HG02938 (cell line): Measurements from ENCODE around the gene SRCIN1.
"Not testable (repeated sequence)": the region's sequence is repeated elsewhere in the genome, so short reads cannot be mapped to it uniquely, and the experiment has no call there.

Experiments used
- ATAC-seq: cut with Tn5 transposase; IDR thresholded peaks from one replicate; pipeline ENCODE4 v1.9.1; 2021; ENCODE audit warnings: mild to moderate bottlenecking, moderate library complexity; ENCODE audit not compliant: unreplicated experiment

Gene SRCIN1

GRCh38 chr17:38545531-38546225 lies 60.1 kb downstream of the SRCIN1 start:
- no peak for ATAC-seq

GRCh38 chr17:38544839-38545209 lies 60.9 kb downstream of the SRCIN1 start:
- ATAC-seq = no peak

GRCh38 chr17:38544175-38544838 lies 61.4 kb downstream of the SRCIN1 start:
- no peak for ATAC-seq

- ATAC-seq = no peak
Observed at GRCh38 chr17:38543403-38544174, 62.2 kb downstream of the SRCIN1 start.

- ATAC-seq = no peak
Observed at GRCh38 chr17:38542286-38542685, 63.5 kb downstream of the SRCIN1 start.

GRCh38 chr17:38541281-38541680 lies 64.5 kb downstream of the SRCIN1 start:
- no peak for ATAC-seq

- ATAC-seq = no peak
Observed at GRCh38 chr17:38540514-38541045, 65.2 kb downstream of the SRCIN1 start.

- no peak for ATAC-seq
Observed at GRCh38 chr17:38539386-38539785, 66.4 kb downstream of the SRCIN1 start.

- ATAC-seq = no peak
Observed at GRCh38 chr17:38538906-38539305, 66.8 kb downstream of the SRCIN1 start.

GRCh38 chr17:38536661-38537060 lies 69.1 kb downstream of the SRCIN1 start:
- no peak for ATAC-seq

- ATAC-seq = no peak
Observed at GRCh38 chr17:38535886-38536285, 69.9 kb downstream of the SRCIN1 start.

GRCh38 chr17:38534498-38534885 lies 71.3 kb downstream of the SRCIN1 start:
- no peak for ATAC-seq

- no peak for ATAC-seq
Observed at GRCh38 chr17:38533866-38534497, 71.8 kb downstream of the SRCIN1 start.

GRCh38 chr17:38533241-38533640 lies 72.5 kb downstream of the SRCIN1 start:
- no peak for ATAC-seq

GRCh38 chr17:38532451-38532850 lies 73.3 kb downstream of the SRCIN1 start:
- no peak for ATAC-seq

GRCh38 chr17:38531761-38532160 lies 74.0 kb downstream of the SRCIN1 start:
- ATAC-seq = not testable (repeated sequence)

- not testable (repeated sequence) for ATAC-seq
Observed at GRCh38 chr17:38530856-38531255, 74.9 kb downstream of the SRCIN1 start.

- ATAC-seq = not testable (repeated sequence)
Observed at GRCh38 chr17:38528141-38528540, 77.6 kb downstream of the SRCIN1 start.

GRCh38 chr17:38526526-38526925 lies 79.2 kb downstream of the SRCIN1 start:
- not testable (repeated sequence) for ATAC-seq

- no peak for ATAC-seq
Observed at GRCh38 chr17:38512473-38513058, 93.2 kb downstream of the SRCIN1 start.
